SU-DHL-6 (cell line): ENCODE results near the gene PRKN.

ENCODE experiments used
- CTCF ChIP-seq: fragments of 200-600 bp; sonication (generic); IDR thresholded peaks from one replicate; pipeline ENCODE4 v1.5.1; 2017; ENCODE audit warnings: antibody characterized with exemption, mild to moderate bottlenecking, low read length, moderate library complexity; ENCODE audit not compliant: insufficient read depth, poor library complexity, severe bottlenecking
- EZH2phosphoT487 ChIP-seq: fragments of 200-600 bp; sonication (generic), shearing (Covaris generic); conservative IDR thresholded peaks from 2 replicates; pipeline ENCODE4 v1.6.1; 2018; ENCODE audit warnings: mild to moderate bottlenecking, antibody characterized with exemption, low read length, moderate library complexity, mixed read lengths

GRCh38 chr6:161405418-161405817 is 1322.1 kb downstream of the PRKN start:
- no peak for TF ChIP-seq CTCF
- no peak for TF ChIP-seq EZH2phosphoT487
